DOHH2 (cell line): Measurements from ENCODE around the gene CDH26.

Experiments
- CTCF ChIP-seq: fragments of 200-600 bp; sonication (generic); IDR thresholded peaks from one replicate; pipeline ENCODE4 v1.5.1; 2014; ENCODE audit warnings: antibody characterized with exemption, mild to moderate bottlenecking, low read depth, low read length; ENCODE audit not compliant: poor library complexity, severe bottlenecking
- EZH2phosphoT487 ChIP-seq: fragments of 200-600 bp; sonication (generic); IDR thresholded peaks from 2 replicates; pipeline ENCODE4 v1.6.1; 2017; ENCODE audit warnings: borderline replicate concordance, mild to moderate bottlenecking, antibody characterized with exemption, low read length, moderate library complexity, mixed read lengths

- no peak for TF ChIP-seq CTCF
- no peak for TF ChIP-seq EZH2phosphoT487
Measured at GRCh38 chr20:60039526-60039925, 81.3 kb downstream of the CDH26 start.
